ENCODE measurements around the gene TWF2.

DNA sequence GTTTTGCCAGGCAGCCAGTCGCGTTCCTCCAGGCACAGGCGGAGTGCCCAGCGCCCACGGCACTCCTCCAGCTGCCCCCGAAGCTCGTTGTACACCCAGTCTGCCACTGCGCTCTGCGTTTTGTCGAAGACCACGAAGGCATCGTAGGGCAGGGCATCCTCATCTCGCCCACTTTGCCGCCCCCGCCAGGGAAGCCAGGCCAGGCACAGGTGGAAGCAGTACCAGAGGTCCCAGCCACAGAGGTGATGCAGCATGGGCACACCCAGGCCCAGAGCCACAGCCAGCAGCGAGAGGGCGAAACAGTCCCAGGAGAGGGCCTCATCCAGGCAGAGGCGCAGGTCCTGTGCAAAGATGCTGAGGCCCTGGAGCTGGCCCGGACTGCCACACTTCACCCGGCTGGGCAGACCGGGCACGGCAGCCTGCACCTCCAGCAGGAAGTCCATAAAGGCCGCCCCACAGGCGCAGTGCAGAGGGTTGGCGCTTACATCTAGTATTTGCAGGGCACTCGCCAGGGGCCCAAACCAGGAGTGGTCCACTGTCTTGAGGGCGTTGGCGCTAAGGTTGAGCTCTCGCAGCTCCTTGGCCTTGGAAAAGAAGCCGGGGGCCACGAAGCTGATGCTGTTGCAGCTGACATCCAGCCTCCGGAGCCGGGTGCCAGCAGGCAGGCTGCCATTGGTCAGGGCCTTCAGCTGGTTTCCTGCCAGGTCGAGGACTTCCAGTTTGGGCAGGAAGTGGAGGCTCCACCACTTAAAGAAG lies 17.2 kb downstream of the TWF2 start:
- TF ChIP-seq POLR2A (IDR thresholded peaks at IDR 0.05) (no peak), EP300 (IDR thresholded peaks at IDR 0.05) (no peak), POLR2AphosphoS5 (IDR thresholded peaks at IDR 0.05) (no peak)
- TF ChIP-seq, protein P1, sequence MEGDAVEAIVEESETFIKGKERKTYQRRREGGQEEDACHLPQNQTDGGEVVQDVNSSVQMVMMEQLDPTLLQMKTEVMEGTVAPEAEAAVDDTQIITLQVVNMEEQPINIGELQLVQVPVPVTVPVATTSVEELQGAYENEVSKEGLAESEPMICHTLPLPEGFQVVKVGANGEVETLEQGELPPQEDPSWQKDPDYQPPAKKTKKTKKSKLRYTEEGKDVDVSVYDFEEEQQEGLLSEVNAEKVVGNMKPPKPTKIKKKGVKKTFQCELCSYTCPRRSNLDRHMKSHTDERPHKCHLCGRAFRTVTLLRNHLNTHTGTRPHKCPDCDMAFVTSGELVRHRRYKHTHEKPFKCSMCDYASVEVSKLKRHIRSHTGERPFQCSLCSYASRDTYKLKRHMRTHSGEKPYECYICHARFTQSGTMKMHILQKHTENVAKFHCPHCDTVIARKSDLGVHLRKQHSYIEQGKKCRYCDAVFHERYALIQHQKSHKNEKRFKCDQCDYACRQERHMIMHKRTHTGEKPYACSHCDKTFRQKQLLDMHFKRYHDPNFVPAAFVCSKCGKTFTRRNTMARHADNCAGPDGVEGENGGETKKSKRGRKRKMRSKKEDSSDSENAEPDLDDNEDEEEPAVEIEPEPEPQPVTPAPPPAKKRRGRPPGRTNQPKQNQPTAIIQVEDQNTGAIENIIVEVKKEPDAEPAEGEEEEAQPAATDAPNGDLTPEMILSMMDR (IDR thresholded peaks at IDR 0.05): no peak

Measured in upper lobe of left lung (tissue), 4 donors.